ENCODE data around the gene ANGPTL7.

DNA sequence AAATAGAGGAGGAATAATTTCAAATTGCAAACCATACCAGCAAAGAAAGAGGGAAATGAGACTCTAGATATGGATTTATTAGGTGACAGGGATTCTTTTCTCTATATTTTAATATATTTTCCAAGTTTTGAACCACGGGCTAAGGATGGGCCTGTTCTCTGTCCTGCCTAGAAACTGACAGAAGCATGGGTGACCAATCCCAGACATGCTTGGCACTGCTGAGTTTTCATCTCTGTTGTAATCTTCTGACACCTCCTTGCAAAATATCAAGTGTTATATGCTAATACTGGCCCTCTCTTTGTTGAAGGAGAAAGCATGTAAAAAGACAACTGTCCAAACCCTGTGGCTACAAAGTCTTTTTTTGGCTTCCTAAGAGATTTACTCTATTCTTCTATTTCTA lies 774 bp upstream of the ANGPTL7 start:
- TF ChIP-seq, protein P1, sequence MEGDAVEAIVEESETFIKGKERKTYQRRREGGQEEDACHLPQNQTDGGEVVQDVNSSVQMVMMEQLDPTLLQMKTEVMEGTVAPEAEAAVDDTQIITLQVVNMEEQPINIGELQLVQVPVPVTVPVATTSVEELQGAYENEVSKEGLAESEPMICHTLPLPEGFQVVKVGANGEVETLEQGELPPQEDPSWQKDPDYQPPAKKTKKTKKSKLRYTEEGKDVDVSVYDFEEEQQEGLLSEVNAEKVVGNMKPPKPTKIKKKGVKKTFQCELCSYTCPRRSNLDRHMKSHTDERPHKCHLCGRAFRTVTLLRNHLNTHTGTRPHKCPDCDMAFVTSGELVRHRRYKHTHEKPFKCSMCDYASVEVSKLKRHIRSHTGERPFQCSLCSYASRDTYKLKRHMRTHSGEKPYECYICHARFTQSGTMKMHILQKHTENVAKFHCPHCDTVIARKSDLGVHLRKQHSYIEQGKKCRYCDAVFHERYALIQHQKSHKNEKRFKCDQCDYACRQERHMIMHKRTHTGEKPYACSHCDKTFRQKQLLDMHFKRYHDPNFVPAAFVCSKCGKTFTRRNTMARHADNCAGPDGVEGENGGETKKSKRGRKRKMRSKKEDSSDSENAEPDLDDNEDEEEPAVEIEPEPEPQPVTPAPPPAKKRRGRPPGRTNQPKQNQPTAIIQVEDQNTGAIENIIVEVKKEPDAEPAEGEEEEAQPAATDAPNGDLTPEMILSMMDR (IDR thresholded peaks at IDR 0.05), result no peak
- no peak for TF ChIP-seq POLR2A (IDR thresholded peaks at IDR 0.05)
- TF ChIP-seq POLR2AphosphoS5 (IDR thresholded peaks at IDR 0.05), result no peak

Measured in breast epithelium (tissue), 3 donors.